HFF-Myc (cell line): ENCODE measurements around the gene DAPK2.

ENCODE experiments used
- DNase-seq: peaks from one replicate; pipeline ENCODE4 v3.0.0-alpha.2; 2011; ENCODE audit warnings: low read depth; ENCODE audit errors: extremely low read depth
- H3K4me3 ChIP-seq: replicated peaks from 2 replicates; pipeline ENCODE4 v1.5.1; 2011; ENCODE audit warnings: low read depth, mild to moderate bottlenecking, control low read depth, low read length
- CTCF ChIP-seq: IDR thresholded peaks from 2 replicates; pipeline ENCODE4 v1.5.1; 2012; ENCODE audit warnings: mild to moderate bottlenecking, low read depth, low read length, control low read depth; ENCODE audit errors: missing control alignments

DAPK2 gene

GRCh38 chr15:63998489-63998888, 47.8 kb downstream of the DAPK2 start:
- H3K4me3 ChIP-seq: no peak overlapping the region
- TF ChIP-seq CTCF: no peak
- DNase-seq: no peak

GRCh38 chr15:63997715-63998442, 48.4 kb downstream of the DAPK2 start:
- H3K4me3 ChIP-seq: no peak overlapping the region
- DNase-seq: no peak
- no peak for TF ChIP-seq CTCF

GRCh38 chr15:63996794-63997357, 49.4 kb downstream of the DAPK2 start:
- H3K4me3 ChIP-seq: no peak overlapping the region
- DNase-seq: no peak
- TF ChIP-seq CTCF: no peak

GRCh38 chr15:63995789-63996188, 50.5 kb downstream of the DAPK2 start:
- H3K4me3 ChIP-seq: no peak overlapping the region

GRCh38 chr15:63994073-63994600, 52.1 kb downstream of the DAPK2 start:
- no peak for TF ChIP-seq CTCF

More at GRCh38 chr15:63995789-63996188, 50.5 kb downstream of the DAPK2 start:
- no peak for DNase-seq
- no peak for TF ChIP-seq CTCF

GRCh38 chr15:63992300-63992699, 54.0 kb downstream of the DAPK2 start:
- DNase-seq: no peak
- no peak overlapping the region for H3K4me3 ChIP-seq
- TF ChIP-seq CTCF: no peak

More at GRCh38 chr15:63994073-63994600, 52.1 kb downstream of the DAPK2 start:
- no peak overlapping the region for H3K4me3 ChIP-seq
- DNase-seq: no peak
